ENCODE measurements around the gene GSG1L2. TPM values are rescaled to one million over a fixed set of nuclear protein-coding genes. Genes with fewer than 3 reads are reported as not detected.

The GSG1L2 gene
- total and polyA plus RNA-seq, 2 of the 13 experiments (the other 11 are each of a cell fraction or from before 2014, with no cell fraction given) = not detected

DNA sequence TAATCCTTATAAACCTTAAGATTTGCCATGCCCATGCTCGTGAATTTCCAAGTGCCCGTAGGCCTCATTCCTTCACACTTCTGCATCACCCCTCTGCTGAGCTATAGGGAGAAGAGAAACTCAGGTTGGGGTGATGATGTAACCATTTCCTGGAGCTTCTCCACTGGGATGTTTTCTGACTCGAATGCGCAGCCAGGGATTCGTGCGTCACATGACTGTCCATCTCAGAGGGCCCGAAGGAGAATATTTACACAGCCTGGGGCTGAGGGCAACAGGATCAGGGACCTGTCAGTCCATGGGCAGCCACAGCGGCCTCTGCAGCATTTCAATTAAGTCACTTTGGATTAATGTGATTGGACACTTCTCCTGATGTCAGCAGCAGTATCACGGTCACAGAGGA is 8.7 kb downstream of the GSG1L2 start (continued):
- TF ChIP-seq, protein P1, sequence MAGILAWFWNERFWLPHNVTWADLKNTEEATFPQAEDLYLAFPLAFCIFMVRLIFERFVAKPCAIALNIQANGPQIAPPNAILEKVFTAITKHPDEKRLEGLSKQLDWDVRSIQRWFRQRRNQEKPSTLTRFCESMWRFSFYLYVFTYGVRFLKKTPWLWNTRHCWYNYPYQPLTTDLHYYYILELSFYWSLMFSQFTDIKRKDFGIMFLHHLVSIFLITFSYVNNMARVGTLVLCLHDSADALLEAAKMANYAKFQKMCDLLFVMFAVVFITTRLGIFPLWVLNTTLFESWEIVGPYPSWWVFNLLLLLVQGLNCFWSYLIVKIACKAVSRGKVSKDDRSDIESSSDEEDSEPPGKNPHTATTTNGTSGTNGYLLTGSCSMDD (CRISPR knock-in tag; IDR thresholded peaks at IDR 0.05) = no peak
- TF ChIP-seq ZNF224 (CRISPR knock-in tag; IDR thresholded peaks at IDR 0.05) (no peak), SMARCC2 (IDR thresholded peaks at IDR 0.05) (no peak)

DNA sequence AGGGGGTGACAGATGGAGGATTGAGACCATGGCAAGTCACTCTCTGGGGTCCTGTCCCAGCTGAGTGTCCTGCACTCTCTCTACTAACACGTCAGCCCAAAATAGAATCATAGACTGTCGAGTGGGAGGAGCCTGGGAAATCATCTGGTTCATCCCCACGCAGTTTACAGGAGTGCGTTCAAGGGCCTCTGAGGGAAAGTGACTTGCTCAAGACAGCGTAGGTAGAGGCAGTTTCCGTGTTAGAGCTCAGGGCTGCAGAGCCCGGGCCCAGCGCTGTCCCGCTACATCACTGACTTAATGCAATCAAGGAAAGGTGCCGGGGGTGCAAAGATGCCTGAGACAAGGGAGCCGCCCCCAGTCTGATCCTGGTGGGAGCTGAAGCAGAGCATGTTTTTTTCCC is 10.3 kb downstream of the GSG1L2 start:
- H3K4me1 ChIP-seq (ENCODE audit: insufficient read depth, low read length) = no peaks in the 10 kb centered on the region
- ATAC-seq (no peak), FAIRE-seq (no peak), DNase-seq (ENCODE audit: low spot score) (no peak)
- H3K36me3 ChIP-seq (replicated peaks in 1 of 2; ENCODE audit: control insufficient read depth in 1 of 2, insufficient read depth in 2 of 2, low read length in 2 of 2) = no peaks in the 10 kb centered on the region
- no peak overlapping the region for H2AFZ ChIP-seq (ENCODE audit: low read length)
- WGBS (ENCODE audit: low lambda C conversion rate) = 32% methylated on average over 10 of the region's 11 CpGs
- ChIA-PET POLR2A (no interaction called here), CTCF (ENCODE audit: low intra/inter-chr PET ratio, low total read pairs) (no interaction called here)
- no peak overlapping the region for H3K4me2 ChIP-seq (ENCODE audit: low read depth, low read length)
- TF ChIP-seq ZNF274 (CRISPR knock-in tag; IDR thresholded peaks at IDR 0.05) = no peak
- TF ChIP-seq NFIC (IDR thresholded peaks at IDR 0.05; ENCODE audit: low read length) = no peak
- no peak for TF ChIP-seq SP140L (CRISPR knock-in tag; IDR thresholded peaks at IDR 0.05; ENCODE audit: borderline replicate concordance)
- TF ChIP-seq ZNF567 (CRISPR knock-in tag; IDR thresholded peaks at IDR 0.05; ENCODE audit: borderline replicate concordance) = no peak
- TF ChIP-seq, protein P2, sequence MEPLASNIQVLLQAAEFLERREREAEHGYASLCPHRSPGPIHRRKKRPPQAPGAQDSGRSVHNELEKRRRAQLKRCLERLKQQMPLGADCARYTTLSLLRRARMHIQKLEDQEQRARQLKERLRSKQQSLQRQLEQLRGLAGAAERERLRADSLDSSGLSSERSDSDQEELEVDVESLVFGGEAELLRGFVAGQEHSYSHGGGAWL (CRISPR knock-in tag; IDR thresholded peaks at IDR 0.05) = no peak
- TF ChIP-seq TAF15 (IDR thresholded peaks at IDR 0.05; ENCODE audit: low read depth, low read length, poor library complexity, severe bottlenecking) = no peak
- TF ChIP-seq ZNF678 (CRISPR knock-in tag; IDR thresholded peaks at IDR 0.05) = no peak
- no peaks in the 10 kb centered on the region for H4K20me1 ChIP-seq (ENCODE audit: insufficient read depth, low read length)
- H3K9me3 ChIP-seq (ENCODE audit: low read length) = no peaks in the 10 kb centered on the region
- H3K4me3 ChIP-seq (replicated peaks in 1 of 3; ENCODE audit: insufficient read depth in 1 of 3, low read depth in 2 of 3, low read length in 3 of 3) = no peak overlapping the region
- no peak overlapping the region for H3K9ac ChIP-seq (ENCODE audit: insufficient read depth, low read depth, low read length)
- intact Hi-C loops (cut with micrococcal nuclease; ENCODE audit: unreplicated experiment) = no loop called here
- in situ Hi-C loops (cut with HindIII; ENCODE audit: extremely low pct_ligation_motif_present, low pct_unique_long_range_greater_than_20kb) = no loop called here
- BruUV-seq (replicated peaks) = no TSS peak
- no peak overlapping the region for H3K27ac ChIP-seq (ENCODE audit: extremely low read length, insufficient read depth, low read length)
- H3K27me3 ChIP-seq (ENCODE audit: control insufficient read depth in 1 of 2, insufficient read depth in 2 of 2, low read length in 2 of 2) = peaks cover 0 to 14% of the 10 kb centered on the region in 2 experiments; a peak in 2 of 5 replicates
- no peaks in the 10 kb centered on the region for H3K79me2 ChIP-seq (ENCODE audit: insufficient read depth, low read length)
